Measurements from ENCODE around the gene SARM1. TPM values are rescaled to one million over a fixed set of nuclear protein-coding genes. Genes with fewer than 3 reads are reported as not detected.

SARM1 gene
- total and polyA plus RNA-seq, 9 of the 15 experiments (the other 6 are each of a cell fraction or from before 2014, with no cell fraction given), result 0.04 to 0.55 (median 0.11) TPM; not detected in 2

DNA sequence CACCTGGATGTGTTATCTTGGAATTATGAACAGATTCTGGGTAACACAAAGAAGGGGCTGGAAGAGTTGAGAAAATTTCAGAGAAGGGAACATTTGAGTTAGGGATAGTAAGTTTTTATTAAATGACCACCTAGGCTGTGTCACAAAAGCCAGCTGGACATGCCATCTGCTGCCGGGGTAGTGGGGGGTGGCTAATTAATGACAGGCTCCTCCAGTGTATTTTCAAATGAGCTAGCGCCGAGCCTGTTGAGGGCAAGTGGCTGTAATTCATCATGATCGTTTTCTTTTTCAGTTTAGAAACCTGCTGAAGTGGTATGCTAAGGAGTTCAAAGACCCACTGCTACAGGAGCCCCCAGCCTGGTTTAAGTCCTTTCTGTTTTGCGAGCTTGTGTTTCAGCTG is 46.3 kb upstream of the SARM1 start:
- no peak overlapping the region for H3K4me3 ChIP-seq
- FAIRE-seq (no peak), ATAC-seq (no peak), DNase-seq (ENCODE audit: extremely low read depth in 1 of 4, low spot score in 3 of 4) (no peak)
- in situ Hi-C loops (cut with MboI), result no loop called here
- WGBS (ENCODE audit: insufficient coverage, low coverage, missing lambda C conversion rate), result 94% methylated on average over 5 of the region's 5 CpGs
- H3K9me1 ChIP-seq (ENCODE audit: control insufficient read depth, insufficient read depth, low read length), result no peaks in the 10 kb centered on the region
- no peak overlapping the region for H3K4me2 ChIP-seq (ENCODE audit: insufficient read depth, low read length)
- no TSS peak for BruUV-seq (replicated peaks)
- peaks cover 83% of the 10 kb centered on the region for H3K36me3 ChIP-seq (ENCODE audit: control insufficient read depth, insufficient read depth, low read length)
- H3K9me3 ChIP-seq (replicated peaks; ENCODE audit: control insufficient read depth, insufficient read depth, low read depth, low read length), result no peaks in the 10 kb centered on the region; the same call in 1 of the 2 replicates
- no peaks in the 10 kb centered on the region for H3K27me3 ChIP-seq (ENCODE audit: control insufficient read depth in 2 of 2, insufficient read depth in 2 of 2, low read length in 2 of 2)
- H3K9ac ChIP-seq (ENCODE audit: insufficient read depth in 1 of 2, low read depth in 2 of 2, low read length in 2 of 2), result no peak overlapping the region
- peaks cover 9 to 12% of the 10 kb centered on the region in 2 experiments; a peak in 4 of 5 replicates for H3K4me1 ChIP-seq (replicated peaks in 1 of 2; ENCODE audit: control insufficient read depth in 2 of 2, insufficient read depth in 2 of 2, low read length in 2 of 2)
- ChIA-PET CTCF (ENCODE audit: low intra/inter-chr PET ratio) (no interaction called here), POLR2A (interaction anchor here (0.7 to 1.5 kb wide), 2 partner anchors 10 to 32 kb away, joined by 3 to 11 read pairs; partner anchors contain the start of genes IFT20, POLDIP2 and TNFAIP1)
- intact Hi-C loops (cut with micrococcal nuclease), result no loop called here
- 0 out of 2 replicates have a peak, but pooled peaks cover 16% of the 10 kb centered on the region for H4K20me1 ChIP-seq (replicated peaks; ENCODE audit: control insufficient read depth, insufficient read depth, low read length)
- H3K79me2 ChIP-seq (ENCODE audit: control insufficient read depth, insufficient read depth, low read length), result peaks cover 56% of the 10 kb centered on the region
- H3K27ac ChIP-seq (ENCODE audit: extremely low read depth, low read depth, low read length), result no peak overlapping the region
- no peak overlapping the region for H2AFZ ChIP-seq (ENCODE audit: low read depth, low read length)
- TF ChIP-seq OTX1 (CRISPR knock-in tag; IDR thresholded peaks at IDR 0.05) (no peak), ZNF212 (CRISPR knock-in tag; IDR thresholded peaks at IDR 0.05) (no peak), CTBP1 (IDR thresholded peaks at IDR 0.05; ENCODE audit: borderline replicate concordance) (no peak), KAT7 (CRISPR knock-in tag; IDR thresholded peaks at IDR 0.05; ENCODE audit: borderline replicate concordance) (no peak), ETV1 (tag; conservative IDR thresholded peaks at IDR 0.05; ENCODE audit: low read depth) (no peak), HNRNPH1 (optimal IDR thresholded peaks at IDR 0.05; ENCODE audit: low read depth, low read length) (no peak), ZNF584 (CRISPR knock-in tag; IDR thresholded peaks at IDR 0.05; ENCODE audit: low read depth) (no peak)
- TF ChIP-seq, protein P1, sequence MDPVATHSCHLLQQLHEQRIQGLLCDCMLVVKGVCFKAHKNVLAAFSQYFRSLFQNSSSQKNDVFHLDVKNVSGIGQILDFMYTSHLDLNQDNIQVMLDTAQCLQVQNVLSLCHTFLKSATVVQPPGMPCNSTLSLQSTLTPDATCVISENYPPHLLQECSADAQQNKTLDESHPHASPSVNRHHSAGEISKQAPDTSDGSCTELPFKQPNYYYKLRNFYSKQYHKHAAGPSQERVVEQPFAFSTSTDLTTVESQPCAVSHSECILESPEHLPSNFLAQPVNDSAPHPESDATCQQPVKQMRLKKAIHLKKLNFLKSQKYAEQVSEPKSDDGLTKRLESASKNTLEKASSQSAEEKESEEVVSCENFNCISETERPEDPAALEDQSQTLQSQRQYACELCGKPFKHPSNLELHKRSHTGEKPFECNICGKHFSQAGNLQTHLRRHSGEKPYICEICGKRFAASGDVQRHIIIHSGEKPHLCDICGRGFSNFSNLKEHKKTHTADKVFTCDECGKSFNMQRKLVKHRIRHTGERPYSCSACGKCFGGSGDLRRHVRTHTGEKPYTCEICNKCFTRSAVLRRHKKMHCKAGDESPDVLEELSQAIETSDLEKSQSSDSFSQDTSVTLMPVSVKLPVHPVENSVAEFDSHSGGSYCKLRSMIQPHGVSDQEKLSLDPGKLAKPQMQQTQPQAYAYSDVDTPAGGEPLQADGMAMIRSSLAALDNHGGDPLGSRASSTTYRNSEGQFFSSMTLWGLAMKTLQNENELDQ (CRISPR knock-in tag; IDR thresholded peaks at IDR 0.05; ENCODE audit: borderline replicate concordance), result no peak
- TF ChIP-seq, protein P2, sequence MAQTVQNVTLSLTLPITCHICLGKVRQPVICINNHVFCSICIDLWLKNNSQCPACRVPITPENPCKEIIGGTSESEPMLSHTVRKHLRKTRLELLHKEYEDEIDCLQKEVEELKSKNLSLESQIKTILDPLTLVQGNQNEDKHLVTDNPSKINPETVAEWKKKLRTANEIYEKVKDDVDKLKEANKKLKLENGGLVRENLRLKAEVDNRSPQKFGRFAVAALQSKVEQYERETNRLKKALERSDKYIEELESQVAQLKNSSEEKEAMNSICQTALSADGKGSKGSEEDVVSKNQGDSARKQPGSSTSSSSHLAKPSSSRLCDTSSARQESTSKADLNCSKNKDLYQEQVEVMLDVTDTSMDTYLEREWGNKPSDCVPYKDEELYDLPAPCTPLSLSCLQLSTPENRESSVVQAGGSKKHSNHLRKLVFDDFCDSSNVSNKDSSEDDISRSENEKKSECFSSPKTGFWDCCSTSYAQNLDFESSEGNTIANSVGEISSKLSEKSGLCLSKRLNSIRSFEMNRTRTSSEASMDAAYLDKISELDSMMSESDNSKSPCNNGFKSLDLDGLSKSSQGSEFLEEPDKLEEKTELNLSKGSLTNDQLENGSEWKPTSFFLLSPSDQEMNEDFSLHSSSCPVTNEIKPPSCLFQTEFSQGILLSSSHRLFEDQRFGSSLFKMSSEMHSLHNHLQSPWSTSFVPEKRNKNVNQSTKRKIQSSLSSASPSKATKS (CRISPR knock-in tag; IDR thresholded peaks at IDR 0.05), result no peak

Data from K562 (cell line).